ENCODE data around the gene PIAS4.
A peak's percentile ranks its signal among the peaks of the same experiment; 100 is the strongest.

Gene PIAS4

DNA sequence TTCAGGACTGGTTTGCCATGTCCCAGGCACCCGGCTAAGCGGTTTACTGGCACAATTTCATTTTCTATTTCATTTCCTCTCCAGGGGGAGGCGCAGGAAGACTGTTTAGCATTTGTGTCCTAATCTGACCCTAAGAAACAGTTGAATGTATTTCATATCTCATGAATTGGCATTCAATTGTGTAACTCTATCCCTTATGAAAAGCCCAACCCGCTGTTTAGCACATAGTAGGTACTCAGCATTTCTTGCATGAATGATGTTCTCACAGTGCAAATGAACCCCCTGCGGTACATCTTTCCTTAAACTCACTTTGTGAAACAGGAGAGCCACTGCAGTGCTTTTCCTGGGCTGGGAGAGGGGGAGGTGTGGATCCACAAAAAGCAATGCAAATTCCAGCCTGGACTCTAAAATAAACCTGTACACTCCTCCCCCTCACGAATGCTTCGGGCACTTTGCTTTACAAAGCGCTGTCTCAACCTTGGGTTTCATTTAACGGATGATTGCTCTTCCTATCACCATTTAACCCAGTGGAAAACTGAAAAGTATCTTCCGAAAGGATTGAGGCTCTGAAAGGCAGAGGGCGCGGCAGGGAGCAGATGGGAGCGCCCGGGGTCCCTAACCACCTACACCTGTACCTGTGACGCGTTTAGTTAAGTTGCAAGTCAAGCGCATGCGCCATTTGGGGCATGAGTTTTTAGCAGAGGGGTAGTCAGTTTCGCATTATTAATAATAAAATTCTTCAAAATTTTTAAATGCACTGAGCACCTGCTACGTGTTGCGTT lies 21.1 kb upstream of the PIAS4 start (continued):
- TF ChIP-seq, protein P1, sequence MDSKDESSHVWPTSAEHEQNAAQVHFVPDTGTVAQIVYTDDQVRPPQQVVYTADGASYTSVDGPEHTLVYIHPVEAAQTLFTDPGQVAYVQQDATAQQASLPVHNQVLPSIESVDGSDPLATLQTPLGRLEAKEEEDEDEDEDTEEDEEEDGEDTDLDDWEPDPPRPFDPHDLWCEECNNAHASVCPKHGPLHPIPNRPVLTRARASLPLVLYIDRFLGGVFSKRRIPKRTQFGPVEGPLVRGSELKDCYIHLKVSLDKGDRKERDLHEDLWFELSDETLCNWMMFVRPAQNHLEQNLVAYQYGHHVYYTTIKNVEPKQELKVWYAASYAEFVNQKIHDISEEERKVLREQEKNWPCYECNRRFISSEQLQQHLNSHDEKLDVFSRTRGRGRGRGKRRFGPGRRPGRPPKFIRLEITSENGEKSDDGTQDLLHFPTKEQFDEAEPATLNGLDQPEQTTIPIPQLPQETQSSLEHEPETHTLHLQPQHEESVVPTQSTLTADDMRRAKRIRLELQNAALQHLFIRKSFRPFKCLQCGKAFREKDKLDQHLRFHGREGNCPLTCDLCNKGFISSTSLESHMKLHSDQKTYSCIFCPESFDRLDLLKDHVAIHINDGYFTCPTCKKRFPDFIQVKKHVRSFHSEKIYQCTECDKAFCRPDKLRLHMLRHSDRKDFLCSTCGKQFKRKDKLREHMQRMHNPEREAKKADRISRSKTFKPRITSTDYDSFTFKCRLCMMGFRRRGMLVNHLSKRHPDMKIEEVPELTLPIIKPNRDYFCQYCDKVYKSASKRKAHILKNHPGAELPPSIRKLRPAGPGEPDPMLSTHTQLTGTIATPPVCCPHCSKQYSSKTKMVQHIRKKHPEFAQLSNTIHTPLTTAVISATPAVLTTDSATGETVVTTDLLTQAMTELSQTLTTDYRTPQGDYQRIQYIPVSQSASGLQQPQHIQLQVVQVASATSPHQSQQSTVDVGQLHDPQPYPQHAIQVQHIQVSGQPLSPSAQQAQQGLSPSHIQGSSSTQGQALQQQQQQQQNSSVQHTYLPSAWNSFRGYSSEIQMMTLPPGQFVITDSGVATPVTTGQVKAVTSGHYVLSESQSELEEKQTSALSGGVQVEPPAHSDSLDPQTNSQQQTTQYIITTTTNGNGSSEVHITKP (tag by site-specific recombination; IDR thresholded peaks at IDR 0.05), result peak; percentile 83
- peak; percentile 41; the same call in 1 of the 2 replicates for TF ChIP-seq SCRT2 (tag by site-specific recombination; IDR thresholded peaks at IDR 0.05)
- 0 out of 2 replicates have a peak, but pooled peaks have one; percentile 24 for TF ChIP-seq ZNF76 (tag by site-specific recombination; IDR thresholded peaks at IDR 0.05; ENCODE audit: borderline replicate concordance, low read depth)
- TF ChIP-seq MYNN (tag by site-specific recombination; IDR thresholded peaks at IDR 0.05; ENCODE audit: borderline replicate concordance), result no peak
- TF ChIP-seq EGR2 (tag by site-specific recombination; IDR thresholded peaks at IDR 0.05; ENCODE audit: low read depth), result 0 out of 2 replicates have a peak, but pooled peaks have one; percentile 21
- TF ChIP-seq SCRT1 (tag by site-specific recombination; IDR thresholded peaks at IDR 0.05; ENCODE audit: borderline replicate concordance), result no peak
- no peak for TF ChIP-seq ZNF221 (tag by site-specific recombination; IDR thresholded peaks at IDR 0.05; ENCODE audit: borderline replicate concordance)
- TF ChIP-seq ZNF324 (tag by site-specific recombination; IDR thresholded peaks at IDR 0.05), result peak; percentile 73
- TF ChIP-seq, protein P2, sequence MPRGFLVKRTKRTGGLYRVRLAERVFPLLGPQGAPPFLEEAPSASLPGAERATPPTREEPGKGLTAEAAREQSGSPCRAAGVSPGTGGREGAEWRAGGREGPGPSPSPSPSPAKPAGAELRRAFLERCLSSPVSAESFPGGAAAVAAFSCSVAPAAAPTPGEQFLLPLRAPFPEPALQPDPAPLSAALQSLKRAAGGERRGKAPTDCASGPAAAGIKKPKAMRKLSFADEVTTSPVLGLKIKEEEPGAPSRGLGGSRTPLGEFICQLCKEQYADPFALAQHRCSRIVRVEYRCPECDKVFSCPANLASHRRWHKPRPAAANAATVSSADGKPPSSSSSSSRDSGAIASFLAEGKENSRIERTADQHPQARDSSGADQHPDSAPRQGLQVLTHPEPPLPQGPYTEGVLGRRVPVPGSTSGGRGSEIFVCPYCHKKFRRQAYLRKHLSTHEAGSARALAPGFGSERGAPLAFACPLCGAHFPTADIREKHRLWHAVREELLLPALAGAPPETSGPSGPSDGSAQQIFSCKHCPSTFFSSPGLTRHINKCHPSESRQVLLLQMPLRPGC (tag by site-specific recombination; IDR thresholded peaks at IDR 0.05), result 0 out of 2 replicates have a peak, but pooled peaks have one; percentile 16
- TF ChIP-seq ZFP3 (tag by site-specific recombination; IDR thresholded peaks at IDR 0.05; ENCODE audit: low read depth), result no peak
- TF ChIP-seq ZNF596 (tag by site-specific recombination; IDR thresholded peaks at IDR 0.05), result no peak
- TF ChIP-seq OVOL3 (tag by site-specific recombination; IDR thresholded peaks at IDR 0.05), result no peak
- TF ChIP-seq SP2 (tag by site-specific recombination; IDR thresholded peaks at IDR 0.05), result no peak

DNA sequence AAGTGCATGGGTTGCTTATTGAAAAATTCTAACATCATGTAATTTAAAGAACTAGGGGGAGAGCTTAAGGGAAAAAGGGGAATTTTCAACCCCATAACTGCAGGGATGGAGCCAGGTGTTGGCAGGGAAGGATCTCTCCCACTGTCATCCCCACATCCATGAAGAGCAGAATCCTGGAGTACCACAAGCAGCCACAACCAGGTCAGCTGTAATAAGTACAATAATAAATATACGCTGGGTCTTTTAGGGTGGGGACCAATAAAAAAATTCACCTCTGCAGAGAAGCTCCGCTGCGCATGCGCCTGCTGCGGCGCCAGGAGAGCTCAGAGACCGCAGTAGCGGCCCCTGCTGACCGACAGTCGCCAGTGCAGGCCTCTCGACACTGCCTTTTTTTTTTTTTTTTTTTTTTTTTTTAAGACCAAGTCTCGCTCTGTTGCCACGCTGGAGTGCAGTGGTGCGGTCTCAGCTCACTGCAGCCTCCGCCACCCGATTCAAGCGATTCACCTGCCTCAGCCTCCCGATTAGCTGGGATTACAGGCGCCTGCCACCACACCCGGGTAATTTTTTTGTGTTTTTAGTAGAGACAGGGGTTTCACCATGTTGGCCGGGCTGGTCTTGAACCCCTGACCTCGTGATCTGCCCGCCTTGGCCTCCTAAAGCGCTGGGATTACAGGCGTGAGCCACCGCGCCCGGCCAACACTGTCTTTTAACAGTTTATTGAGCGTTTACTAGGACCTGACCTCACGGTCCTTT lies 19.7 kb upstream of the PIAS4 start:
- Histone ChIP-seq H3K27ac (ENCODE audit: extremely low read depth, low read depth, low read length) (no peak overlapping the region), H3K9me3 (ENCODE audit: control insufficient read depth, insufficient read depth, low read depth, low read length) (no peaks in the 10 kb centered on the region), H3K36me3 (ENCODE audit: control insufficient read depth in 2 of 2, insufficient read depth in 1 of 2, low read length in 2 of 2) (peaks cover 3 to 22% of the 10 kb centered on the region in 2 experiments; a peak in 2 of 3 replicates), H3K4me1 (ENCODE audit: control insufficient read depth, insufficient read depth, low read length) (peaks cover 11% of the 10 kb centered on the region; the same call in 1 of the 2 replicates), H3K4me3 (ENCODE audit: low read depth, low read length) (peak overlapping the region; percentile 4)
- CTCF ChIA-PET, result interaction anchor here (0.6 to 1.9 kb wide), 23 partner anchors 10 to 939 kb away, joined by 3 to 13 read pairs (median 4); partner anchors contain the start of genes NMRK2, PIAS4 and PIP5K1C
- POLR2A ChIA-PET, result interaction anchor here (0.6 to 2.0 kb wide), 16 partner anchors 9 to 264 kb away, joined by 3 to 25 read pairs (median 4); partner anchors contain the start of genes APBA3, DAPK3 and PIAS4
- TF ChIP-seq ZNF664 (tag by site-specific recombination; IDR thresholded peaks at IDR 0.05) (peak; percentile 95), ZNF629 (tag by site-specific recombination; IDR thresholded peaks at IDR 0.05) (peak; percentile 43; the same call in 1 of the 2 replicates), ZNF654 (tag by site-specific recombination; IDR thresholded peaks at IDR 0.05; ENCODE audit: low read depth) (peak; percentile 59), ZNF837 (tag by site-specific recombination; IDR thresholded peaks at IDR 0.05) (no peak), ZNF549 (tag by site-specific recombination; IDR thresholded peaks at IDR 0.05) (no peak), SP7 (tag by site-specific recombination; IDR thresholded peaks at IDR 0.05) (peak; percentile 53; the same call in 1 of the 2 replicates), ZNF175 (tag by site-specific recombination; IDR thresholded peaks at IDR 0.05) (no peak), ZNF623 (tag by site-specific recombination; IDR thresholded peaks at IDR 0.05) (0 out of 2 replicates have a peak, but pooled peaks have one; percentile 3), ZNF701 (tag by site-specific recombination; IDR thresholded peaks at IDR 0.05) (no peak), YY1 (tag by site-specific recombination; IDR thresholded peaks at IDR 0.05) (0 out of 2 replicates have a peak, but pooled peaks have one; percentile 21)
- TF ChIP-seq, protein P3, sequence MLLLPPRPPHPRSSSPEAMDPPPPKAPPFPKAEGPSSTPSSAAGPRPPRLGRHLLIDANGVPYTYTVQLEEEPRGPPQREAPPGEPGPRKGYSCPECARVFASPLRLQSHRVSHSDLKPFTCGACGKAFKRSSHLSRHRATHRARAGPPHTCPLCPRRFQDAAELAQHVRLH (tag by site-specific recombination; IDR thresholded peaks at IDR 0.05), result peak; percentile 95
- TF ChIP-seq, protein P2 (tag by site-specific recombination; IDR thresholded peaks at IDR 0.05), result no peak
- TF ChIP-seq, protein P4, sequence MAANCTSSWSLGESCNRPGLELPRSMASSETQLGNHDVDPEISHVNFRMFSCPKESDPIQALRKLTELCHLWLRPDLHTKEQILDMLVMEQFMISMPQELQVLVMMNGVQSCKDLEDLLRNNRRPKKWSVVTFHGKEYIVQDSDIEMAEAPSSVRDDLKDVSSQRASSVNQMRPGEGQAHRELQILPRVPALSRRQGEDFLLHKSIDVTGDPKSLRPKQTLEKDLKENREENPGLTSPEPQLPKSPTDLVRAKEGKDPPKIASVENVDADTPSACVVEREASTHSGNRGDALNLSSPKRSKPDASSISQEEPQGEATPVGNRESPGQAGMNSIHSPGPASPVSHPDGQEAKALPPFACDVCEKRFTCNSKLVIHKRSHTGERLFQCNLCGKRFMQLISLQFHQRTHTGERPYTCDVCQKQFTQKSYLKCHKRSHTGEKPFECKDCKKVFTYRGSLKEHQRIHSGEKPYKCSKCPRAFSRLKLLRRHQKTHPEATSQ (tag by site-specific recombination; IDR thresholded peaks at IDR 0.05), result 0 out of 2 replicates have a peak, but pooled peaks have one; percentile 58

All from HEK293 (cell line).